ENCODE data around the gene TMC3. TPM values are rescaled to one million over a fixed set of nuclear protein-coding genes. Genes with fewer than 3 reads are reported as not detected.

The TMC3 gene
- polyA plus RNA-seq, 1 of the 3 experiments (the other 2 are of a cell fraction) = not detected

DNA sequence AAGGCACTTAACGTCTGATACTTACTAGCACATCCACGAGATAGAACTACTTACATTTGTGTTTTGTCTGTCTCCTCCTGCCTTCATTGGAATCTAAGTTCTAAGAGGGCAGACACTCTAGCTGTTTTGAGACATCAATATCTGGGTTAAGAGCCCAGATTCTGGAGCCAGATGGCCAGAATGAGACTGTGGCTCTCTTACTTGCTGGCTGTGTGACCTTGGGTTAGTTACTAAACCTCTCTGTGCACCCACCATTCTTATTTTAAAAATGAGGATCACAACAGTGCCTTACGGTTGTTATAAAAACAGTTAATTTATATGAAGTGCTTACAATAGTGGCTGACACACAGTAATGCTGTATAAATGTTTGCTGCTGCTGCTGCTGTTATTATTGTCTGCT is 57.7 kb downstream of the TMC3 start:
- H3K9me2 ChIP-seq = no peaks in the 10 kb centered on the region

More for the DNA sequence above, 57.7 kb downstream of the TMC3 start:
- H3K79me2 ChIP-seq (ENCODE audit: insufficient read depth) = no peaks in the 10 kb centered on the region
- no peaks in the 10 kb centered on the region for H3K27me3 ChIP-seq (ENCODE audit: insufficient read depth)
- no peak for DNase-seq
- peaks cover 0 to 13% of the 10 kb centered on the region in 2 experiments; a peak in 1 of 4 replicates for H3K4me1 ChIP-seq (ENCODE audit: control insufficient read depth in 1 of 2, insufficient read depth in 2 of 2, low read depth in 1 of 2, low read length in 1 of 2)
- H4K20me1 ChIP-seq (ENCODE audit: insufficient read depth) = no peaks in the 10 kb centered on the region
- no peaks in the 10 kb centered on the region for H3K36me3 ChIP-seq (replicated peaks in 1 of 2; ENCODE audit: control insufficient read depth in 1 of 2, insufficient read depth in 2 of 2, low read length in 1 of 2)
- no peak overlapping the region for H3K9ac ChIP-seq
- TF ChIP-seq, protein P1, sequence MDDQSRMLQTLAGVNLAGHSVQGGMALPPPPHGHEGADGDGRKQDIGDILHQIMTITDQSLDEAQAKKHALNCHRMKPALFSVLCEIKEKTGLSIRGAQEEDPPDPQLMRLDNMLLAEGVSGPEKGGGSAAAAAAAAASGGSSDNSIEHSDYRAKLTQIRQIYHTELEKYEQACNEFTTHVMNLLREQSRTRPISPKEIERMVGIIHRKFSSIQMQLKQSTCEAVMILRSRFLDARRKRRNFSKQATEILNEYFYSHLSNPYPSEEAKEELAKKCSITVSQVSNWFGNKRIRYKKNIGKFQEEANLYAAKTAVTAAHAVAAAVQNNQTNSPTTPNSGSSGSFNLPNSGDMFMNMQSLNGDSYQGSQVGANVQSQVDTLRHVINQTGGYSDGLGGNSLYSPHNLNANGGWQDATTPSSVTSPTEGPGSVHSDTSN (IDR thresholded peaks at IDR 0.05) = no peak
- TF ChIP-seq RXRA (IDR thresholded peaks at IDR 0.05; ENCODE audit: borderline replicate concordance, low read depth) = no peak
- no peak for TF ChIP-seq ZBTB33 (IDR thresholded peaks at IDR 0.05; ENCODE audit: borderline replicate concordance, low read depth)
- no peak for TF ChIP-seq ELF1 (IDR thresholded peaks at IDR 0.05)
- no peak for TF ChIP-seq SIN3A (IDR thresholded peaks at IDR 0.05; ENCODE audit: borderline replicate concordance, low read depth, low read length)
- TF ChIP-seq YY1 (IDR thresholded peaks at IDR 0.05; ENCODE audit: low read depth) = no peak
- no peak for TF ChIP-seq TEAD4 (IDR thresholded peaks at IDR 0.05; ENCODE audit: borderline replicate concordance, insufficient read depth)
- no peak for TF ChIP-seq TCF12 (IDR thresholded peaks at IDR 0.05)
- TF ChIP-seq SMC3 (IDR thresholded peaks at IDR 0.05; ENCODE audit: low read depth, low read length) = no peak
- no peak for TF ChIP-seq EP300 (IDR thresholded peaks at IDR 0.05; ENCODE audit: borderline replicate concordance in 1 of 2, low read depth in 1 of 2, low read length in 1 of 2)
- no peak for TF ChIP-seq MXI1 (IDR thresholded peaks at IDR 0.05; ENCODE audit: low read depth, low read length)
- TF ChIP-seq USF1 (IDR thresholded peaks at IDR 0.05; ENCODE audit: borderline replicate concordance, low read depth) = no peak
- TF ChIP-seq, protein P2, sequence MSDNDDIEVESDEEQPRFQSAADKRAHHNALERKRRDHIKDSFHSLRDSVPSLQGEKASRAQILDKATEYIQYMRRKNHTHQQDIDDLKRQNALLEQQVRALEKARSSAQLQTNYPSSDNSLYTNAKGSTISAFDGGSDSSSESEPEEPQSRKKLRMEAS (IDR thresholded peaks at IDR 0.05; ENCODE audit: low read depth) = no peak
- no peak for TF ChIP-seq REST (IDR thresholded peaks at IDR 0.05; ENCODE audit: low read depth, low read length)
- no peak for TF ChIP-seq MEF2A (IDR thresholded peaks at IDR 0.05; ENCODE audit: borderline replicate concordance, low read depth)
- no peak for TF ChIP-seq RCOR1 (IDR thresholded peaks at IDR 0.05; ENCODE audit: low read length)
- TF ChIP-seq FOXJ3 (CRISPR knock-in tag; IDR thresholded peaks at IDR 0.05) = no peak
- TF ChIP-seq, protein P3, sequence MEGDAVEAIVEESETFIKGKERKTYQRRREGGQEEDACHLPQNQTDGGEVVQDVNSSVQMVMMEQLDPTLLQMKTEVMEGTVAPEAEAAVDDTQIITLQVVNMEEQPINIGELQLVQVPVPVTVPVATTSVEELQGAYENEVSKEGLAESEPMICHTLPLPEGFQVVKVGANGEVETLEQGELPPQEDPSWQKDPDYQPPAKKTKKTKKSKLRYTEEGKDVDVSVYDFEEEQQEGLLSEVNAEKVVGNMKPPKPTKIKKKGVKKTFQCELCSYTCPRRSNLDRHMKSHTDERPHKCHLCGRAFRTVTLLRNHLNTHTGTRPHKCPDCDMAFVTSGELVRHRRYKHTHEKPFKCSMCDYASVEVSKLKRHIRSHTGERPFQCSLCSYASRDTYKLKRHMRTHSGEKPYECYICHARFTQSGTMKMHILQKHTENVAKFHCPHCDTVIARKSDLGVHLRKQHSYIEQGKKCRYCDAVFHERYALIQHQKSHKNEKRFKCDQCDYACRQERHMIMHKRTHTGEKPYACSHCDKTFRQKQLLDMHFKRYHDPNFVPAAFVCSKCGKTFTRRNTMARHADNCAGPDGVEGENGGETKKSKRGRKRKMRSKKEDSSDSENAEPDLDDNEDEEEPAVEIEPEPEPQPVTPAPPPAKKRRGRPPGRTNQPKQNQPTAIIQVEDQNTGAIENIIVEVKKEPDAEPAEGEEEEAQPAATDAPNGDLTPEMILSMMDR (IDR thresholded peaks at IDR 0.05) = no peak
- no peak for TF ChIP-seq POLR2AphosphoS5 (IDR thresholded peaks at IDR 0.05; ENCODE audit: low read depth, low read length)
- TF ChIP-seq GATA2 (CRISPR knock-in tag; IDR thresholded peaks at IDR 0.05) = no peak
- H3F3A ChIP-seq (replicated peaks; ENCODE audit: insufficient read depth) = peaks cover 9% of the 10 kb centered on the region
- H2AFZ ChIP-seq (ENCODE audit: low read depth) = no peak overlapping the region
- no peak overlapping the region for H3K27ac ChIP-seq (ENCODE audit: low read depth in 2 of 2, low read length in 1 of 2)
- H3K4me3 ChIP-seq (ENCODE audit: low read depth in 2 of 2, low read length in 1 of 2) = no peak overlapping the region
- H3K4me2 ChIP-seq = no peak overlapping the region
- H3K9me3 ChIP-seq = no peaks in the 10 kb centered on the region
- CTCF ChIA-PET = no interaction called here
- POLR2A ChIA-PET = no interaction called here
- 90% methylated on average over 3 of the region's 3 CpGs for WGBS (ENCODE audit: low lambda C conversion rate)
